ENCODE measurements around the gene MAPK4. TPM values are rescaled to one million over a fixed set of nuclear protein-coding genes. Genes with fewer than 3 reads are reported as not detected.

Gene MAPK4
- total RNA-seq, 3 donors from 2014 or later = 0.64 to 1.9 (median 1.3) TPM

DNA sequence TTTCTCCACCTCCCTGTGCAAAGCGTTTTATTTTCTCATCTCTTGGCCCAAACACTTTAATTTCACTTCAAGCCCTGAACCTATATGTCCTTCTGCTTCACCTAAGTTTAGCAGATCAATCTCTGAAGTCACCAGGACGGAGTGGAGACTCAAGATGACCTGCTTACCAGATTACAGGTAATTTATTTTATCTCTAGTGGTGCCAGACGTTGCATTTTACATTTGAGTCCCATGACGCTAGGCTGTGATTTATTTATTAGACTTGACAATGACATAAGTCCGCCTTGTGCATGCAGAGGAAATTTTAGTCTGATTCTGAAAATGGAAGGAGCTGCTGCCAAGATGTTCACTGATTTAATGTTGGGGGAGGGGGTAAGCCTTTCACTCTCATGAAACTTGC lies 186.1 kb downstream of the MAPK4 start:
- H3K27ac ChIP-seq = no peak overlapping the region
- peaks cover 5 to 9% of the 10 kb centered on the region in 2 donors for H3K9me3 ChIP-seq
- no peak for DNase-seq (ENCODE audit: low spot score in 2 of 2)
- no peaks in the 10 kb centered on the region for H3K4me1 ChIP-seq
- H3K36me3 ChIP-seq = no peaks in the 10 kb centered on the region
- no peak overlapping the region for H3K4me3 ChIP-seq
- intact Hi-C loops (cut with DNase I; ENCODE audit: low total_unique reads) = no loop called here
- TF ChIP-seq POLR2AphosphoS5 (IDR thresholded peaks at IDR 0.05) (no peak), POLR2A (IDR thresholded peaks at IDR 0.05) (no peak)
- TF ChIP-seq, protein P1, sequence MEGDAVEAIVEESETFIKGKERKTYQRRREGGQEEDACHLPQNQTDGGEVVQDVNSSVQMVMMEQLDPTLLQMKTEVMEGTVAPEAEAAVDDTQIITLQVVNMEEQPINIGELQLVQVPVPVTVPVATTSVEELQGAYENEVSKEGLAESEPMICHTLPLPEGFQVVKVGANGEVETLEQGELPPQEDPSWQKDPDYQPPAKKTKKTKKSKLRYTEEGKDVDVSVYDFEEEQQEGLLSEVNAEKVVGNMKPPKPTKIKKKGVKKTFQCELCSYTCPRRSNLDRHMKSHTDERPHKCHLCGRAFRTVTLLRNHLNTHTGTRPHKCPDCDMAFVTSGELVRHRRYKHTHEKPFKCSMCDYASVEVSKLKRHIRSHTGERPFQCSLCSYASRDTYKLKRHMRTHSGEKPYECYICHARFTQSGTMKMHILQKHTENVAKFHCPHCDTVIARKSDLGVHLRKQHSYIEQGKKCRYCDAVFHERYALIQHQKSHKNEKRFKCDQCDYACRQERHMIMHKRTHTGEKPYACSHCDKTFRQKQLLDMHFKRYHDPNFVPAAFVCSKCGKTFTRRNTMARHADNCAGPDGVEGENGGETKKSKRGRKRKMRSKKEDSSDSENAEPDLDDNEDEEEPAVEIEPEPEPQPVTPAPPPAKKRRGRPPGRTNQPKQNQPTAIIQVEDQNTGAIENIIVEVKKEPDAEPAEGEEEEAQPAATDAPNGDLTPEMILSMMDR (IDR thresholded peaks at IDR 0.05) = no peak
- H3K27me3 ChIP-seq = no peaks in the 10 kb centered on the region

DNA sequence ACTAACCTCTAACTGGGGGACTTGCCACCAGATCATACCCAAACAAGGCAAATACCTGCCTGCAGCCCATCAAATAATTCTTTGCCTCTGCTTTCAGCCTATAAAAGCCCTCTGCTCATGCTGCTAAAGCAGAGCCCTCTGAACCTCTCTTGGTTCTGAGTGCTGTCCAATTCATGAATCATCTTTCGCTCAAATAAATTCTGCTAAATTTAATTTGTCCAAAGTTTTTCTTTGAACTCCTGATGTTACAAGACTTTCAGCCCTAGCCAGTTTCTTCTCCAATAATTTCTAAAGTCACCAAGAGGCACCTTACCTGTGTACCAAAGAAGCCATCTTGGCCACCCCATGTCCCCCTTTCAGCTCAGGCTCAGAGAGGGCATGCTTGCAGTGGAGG lies 188.0 kb downstream of the MAPK4 start:
- Histone ChIP-seq H3K27me3 (no peaks in the 10 kb centered on the region), H3K4me3 (no peak overlapping the region), H3K36me3 (no peaks in the 10 kb centered on the region), H3K9me3 (peaks cover 5 to 9% of the 10 kb centered on the region in 2 donors), H3K4me1 (no peaks in the 10 kb centered on the region), H3K27ac (no peak overlapping the region)
- TF ChIP-seq POLR2A (IDR thresholded peaks at IDR 0.05) (no peak), POLR2AphosphoS5 (IDR thresholded peaks at IDR 0.05) (no peak)
- TF ChIP-seq, protein P1 (IDR thresholded peaks at IDR 0.05) = no peak
- DNase-seq (ENCODE audit: low spot score in 2 of 2) = no peak
- intact Hi-C loops (cut with DNase I; ENCODE audit: low total_unique reads) = no loop called here

DNA sequence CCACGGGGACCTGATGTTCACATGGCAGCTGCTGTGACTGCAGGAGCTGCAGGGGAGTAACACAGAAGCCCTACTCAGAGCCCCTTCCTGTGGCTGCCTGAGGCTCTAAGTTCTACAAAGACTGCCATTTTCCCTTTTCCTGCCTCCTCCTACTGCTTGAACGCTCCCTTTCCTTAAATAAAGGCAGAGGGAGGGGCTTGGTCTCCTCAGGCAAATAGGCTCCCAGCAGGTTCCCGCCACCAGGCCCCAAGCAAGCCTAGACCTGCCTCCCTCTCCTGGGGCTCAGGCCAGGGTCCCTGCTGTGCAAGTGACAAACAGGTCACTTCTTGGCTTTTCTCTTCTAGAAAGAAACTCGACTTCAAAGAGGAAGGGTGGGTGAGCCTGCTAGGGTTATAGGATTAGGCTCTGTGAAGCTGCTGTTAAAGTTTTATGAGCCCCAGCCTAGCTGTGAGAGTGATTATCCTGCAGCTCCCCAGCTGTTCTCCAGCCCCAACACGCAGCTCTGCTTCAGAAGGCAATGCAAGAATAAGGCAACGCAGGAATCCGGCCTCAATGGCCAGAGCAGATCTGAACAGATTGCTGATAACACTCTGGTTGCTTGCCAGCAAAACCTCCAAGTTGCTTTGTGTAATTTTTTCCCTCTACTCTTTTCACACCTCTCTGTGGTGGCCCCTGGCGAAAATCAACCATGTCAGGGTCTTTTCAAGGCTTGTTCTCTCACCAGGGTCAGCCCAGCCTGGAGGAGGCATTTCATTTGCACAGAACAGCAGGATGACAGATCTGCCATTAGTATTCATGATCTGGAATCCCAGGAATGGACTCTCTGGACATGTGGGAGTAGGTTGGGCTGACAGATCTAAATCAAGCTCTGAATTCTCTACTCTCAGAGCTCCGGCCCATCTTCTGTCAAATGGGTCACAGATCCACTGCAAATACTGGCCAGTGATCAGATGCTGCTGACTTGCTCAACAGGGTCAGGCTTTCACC lies 188.6 kb downstream of the MAPK4 start:
- Histone ChIP-seq H3K27me3 (no peaks in the 10 kb centered on the region), H3K27ac (no peak overlapping the region), H3K36me3 (no peaks in the 10 kb centered on the region), H3K9me3 (peaks cover 0 to 9% of the 10 kb centered on the region in 2 donors), H3K4me1 (no peaks in the 10 kb centered on the region), H3K4me3 (no peak overlapping the region)
- TF ChIP-seq, protein P1 (IDR thresholded peaks at IDR 0.05) = no peak
- TF ChIP-seq POLR2A (IDR thresholded peaks at IDR 0.05) = no peak
- no peak for TF ChIP-seq POLR2AphosphoS5 (IDR thresholded peaks at IDR 0.05)
- intact Hi-C loops (cut with DNase I; ENCODE audit: low total_unique reads) = no loop called here
- DNase-seq (ENCODE audit: low spot score in 2 of 2) = no peak

DNA sequence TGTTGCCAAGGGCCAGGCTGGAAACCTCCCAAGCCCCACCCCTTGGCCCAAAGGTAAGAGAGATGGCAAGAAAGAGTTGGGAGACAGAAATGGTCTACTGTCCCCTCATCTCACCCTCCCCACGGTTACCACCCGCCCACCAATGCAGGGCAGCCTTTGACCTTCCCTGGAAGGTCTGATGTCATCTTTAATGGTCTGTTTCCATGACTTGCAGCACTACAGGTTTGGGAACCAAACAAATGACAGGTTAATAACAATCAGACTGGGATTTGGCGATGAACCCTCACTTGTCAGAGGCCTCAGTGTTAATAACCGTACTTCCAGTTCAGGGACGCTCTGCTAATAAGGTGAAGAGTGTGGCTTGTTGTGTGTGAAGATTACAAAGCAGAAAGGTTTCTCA lies 189.5 kb downstream of the MAPK4 start:
- Histone ChIP-seq H3K36me3 (no peaks in the 10 kb centered on the region), H3K27me3 (no peaks in the 10 kb centered on the region), H3K27ac (no peak overlapping the region), H3K4me3 (no peak overlapping the region), H3K4me1 (no peaks in the 10 kb centered on the region), H3K9me3 (peaks cover 0 to 9% of the 10 kb centered on the region in 2 donors)
- DNase-seq (ENCODE audit: low spot score in 2 of 2) = no peak
- intact Hi-C loops (cut with DNase I; ENCODE audit: low total_unique reads) = no loop called here
- TF ChIP-seq POLR2A (IDR thresholded peaks at IDR 0.05) (no peak), POLR2AphosphoS5 (IDR thresholded peaks at IDR 0.05) (no peak)
- TF ChIP-seq, protein P1 (IDR thresholded peaks at IDR 0.05) = no peak

DNA sequence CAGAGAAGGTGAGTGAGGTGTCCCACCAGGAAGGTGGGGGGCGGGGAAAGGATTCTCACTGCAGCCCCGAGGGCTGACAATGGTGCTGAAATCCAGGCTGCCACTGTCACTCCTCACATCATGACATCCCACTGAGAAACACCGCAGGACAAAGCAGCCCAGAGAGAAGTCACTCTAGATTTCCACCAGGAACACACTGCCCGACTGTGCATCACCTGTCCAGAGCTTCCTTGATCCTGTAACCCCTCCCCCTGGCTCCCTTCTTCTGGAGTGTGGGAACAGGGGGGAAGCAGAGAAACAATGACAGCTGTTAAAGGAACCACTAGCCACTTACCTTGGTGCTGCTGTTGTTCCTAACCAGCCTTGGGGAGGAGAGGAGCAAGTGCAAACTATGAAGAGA lies 190.1 kb downstream of the MAPK4 start:
- H3K4me1 ChIP-seq = no peaks in the 10 kb centered on the region
- TF ChIP-seq POLR2AphosphoS5 (IDR thresholded peaks at IDR 0.05) (no peak), POLR2A (IDR thresholded peaks at IDR 0.05) (no peak)
- TF ChIP-seq, protein P1 (IDR thresholded peaks at IDR 0.05) = no peak
- intact Hi-C loops (cut with DNase I; ENCODE audit: low total_unique reads) = no loop called here
- no peaks in the 10 kb centered on the region for H3K36me3 ChIP-seq
- peaks cover 0 to 9% of the 10 kb centered on the region in 2 donors for H3K9me3 ChIP-seq
- no peak overlapping the region for H3K27ac ChIP-seq
- H3K27me3 ChIP-seq = no peaks in the 10 kb centered on the region
- no peak overlapping the region for H3K4me3 ChIP-seq
- DNase-seq (ENCODE audit: low spot score in 2 of 2) = no peak

All from breast epithelium (tissue), 4 donors.